Measurements from ENCODE around the gene STRN.
A peak's percentile ranks its signal among the peaks of the same experiment; 100 is the strongest.
"Not testable (repeated sequence)": the region's sequence is repeated elsewhere in the genome, so short reads cannot be mapped to it uniquely, and the experiment has no call there.

Gene STRN, protein sequence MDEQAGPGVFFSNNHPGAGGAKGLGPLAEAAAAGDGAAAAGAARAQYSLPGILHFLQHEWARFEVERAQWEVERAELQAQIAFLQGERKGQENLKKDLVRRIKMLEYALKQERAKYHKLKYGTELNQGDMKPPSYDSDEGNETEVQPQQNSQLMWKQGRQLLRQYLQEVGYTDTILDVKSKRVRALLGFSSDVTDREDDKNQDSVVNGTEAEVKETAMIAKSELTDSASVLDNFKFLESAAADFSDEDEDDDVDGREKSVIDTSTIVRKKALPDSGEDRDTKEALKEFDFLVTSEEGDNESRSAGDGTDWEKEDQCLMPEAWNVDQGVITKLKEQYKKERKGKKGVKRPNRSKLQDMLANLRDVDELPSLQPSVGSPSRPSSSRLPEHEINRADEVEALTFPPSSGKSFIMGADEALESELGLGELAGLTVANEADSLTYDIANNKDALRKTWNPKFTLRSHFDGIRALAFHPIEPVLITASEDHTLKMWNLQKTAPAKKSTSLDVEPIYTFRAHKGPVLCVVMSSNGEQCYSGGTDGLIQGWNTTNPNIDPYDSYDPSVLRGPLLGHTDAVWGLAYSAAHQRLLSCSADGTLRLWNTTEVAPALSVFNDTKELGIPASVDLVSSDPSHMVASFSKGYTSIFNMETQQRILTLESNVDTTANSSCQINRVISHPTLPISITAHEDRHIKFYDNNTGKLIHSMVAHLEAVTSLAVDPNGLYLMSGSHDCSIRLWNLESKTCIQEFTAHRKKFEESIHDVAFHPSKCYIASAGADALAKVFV

DNA sequence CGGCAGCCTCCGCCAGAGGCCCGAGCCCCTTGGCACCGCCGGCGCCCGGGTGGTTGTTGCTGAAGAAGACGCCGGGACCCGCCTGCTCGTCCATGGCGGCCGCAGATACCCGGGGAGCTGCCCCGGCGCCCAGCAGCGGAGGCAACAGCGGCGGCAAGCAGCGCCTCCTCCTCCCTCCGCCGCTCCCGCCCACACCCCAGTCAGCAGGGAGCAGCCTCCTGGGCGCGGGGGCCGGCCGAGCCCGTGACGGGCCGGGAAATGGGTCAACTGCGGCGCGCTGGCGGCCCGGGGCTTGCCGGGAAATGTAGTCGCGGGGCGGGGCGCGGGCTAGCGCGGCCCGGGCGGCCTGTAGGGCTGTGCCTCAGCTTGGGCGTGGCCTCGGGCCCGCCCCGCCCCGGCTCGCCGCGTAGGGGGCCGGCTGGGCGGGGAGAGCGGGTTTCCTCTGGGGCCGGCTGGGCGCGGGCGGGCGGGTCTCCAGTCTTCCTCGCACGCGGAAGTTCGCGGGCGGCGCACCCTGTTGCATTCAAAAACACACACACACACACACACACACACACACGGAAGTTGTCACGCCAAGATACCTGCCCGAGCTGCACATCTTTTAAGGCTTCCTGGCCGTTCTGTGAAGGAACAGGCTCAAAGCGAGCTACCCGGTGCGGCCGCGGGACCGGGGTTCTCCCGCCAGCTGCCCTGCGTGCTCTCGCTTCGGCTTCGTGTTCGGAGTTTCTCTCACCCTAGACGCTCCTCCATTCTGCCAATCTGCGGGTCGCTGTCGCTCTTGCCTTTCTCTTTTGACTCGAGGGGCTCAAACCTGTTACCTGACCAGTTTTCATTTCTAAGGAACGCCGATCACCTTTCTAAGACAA, at the start of gene STRN:
STRN (minus strand) TSS at position 167 of the 866 bp plus-strand sequence; CDS start at position 94, 73 bp downstream.
- DNase-seq = peak; percentile 98

DNA sequence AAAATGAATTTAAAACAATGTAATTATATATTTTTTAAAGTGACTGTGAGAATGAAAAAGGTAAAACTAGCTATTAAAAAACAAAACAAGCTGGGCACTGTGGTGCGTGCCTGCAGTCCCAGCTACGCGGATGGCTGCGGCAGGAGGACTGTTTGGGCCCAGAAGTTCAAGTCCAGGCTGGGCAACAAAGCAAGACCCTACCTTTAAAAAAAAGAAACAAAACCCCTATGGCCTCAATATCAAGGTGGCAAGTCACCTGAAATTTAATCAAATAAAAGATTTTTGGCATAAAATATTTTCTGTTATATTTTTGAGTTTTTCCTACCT, 46.9 kb upstream of the STRN start:
- no peak for DNase-seq

DNA sequence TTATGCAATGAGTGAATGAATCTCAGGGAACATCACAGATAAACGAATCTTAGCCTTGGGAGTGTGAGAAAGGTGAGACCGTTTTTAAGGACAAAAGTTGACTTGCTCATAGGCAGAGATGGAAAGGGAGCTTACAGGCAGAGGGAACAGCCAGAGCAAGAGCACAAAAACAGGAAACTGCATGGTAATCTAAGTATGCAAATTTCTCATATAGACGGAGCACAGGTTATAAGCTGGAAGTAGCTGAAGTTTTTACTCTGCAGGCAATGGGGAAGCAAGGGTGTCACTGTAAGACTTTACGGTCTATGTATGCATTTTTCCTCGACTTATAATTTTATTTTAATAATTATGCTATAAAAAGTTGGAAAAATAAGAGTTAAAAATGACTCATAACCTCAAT, 44.8 kb upstream of the STRN start:
- peak; percentile 11 for DNase-seq

DNA sequence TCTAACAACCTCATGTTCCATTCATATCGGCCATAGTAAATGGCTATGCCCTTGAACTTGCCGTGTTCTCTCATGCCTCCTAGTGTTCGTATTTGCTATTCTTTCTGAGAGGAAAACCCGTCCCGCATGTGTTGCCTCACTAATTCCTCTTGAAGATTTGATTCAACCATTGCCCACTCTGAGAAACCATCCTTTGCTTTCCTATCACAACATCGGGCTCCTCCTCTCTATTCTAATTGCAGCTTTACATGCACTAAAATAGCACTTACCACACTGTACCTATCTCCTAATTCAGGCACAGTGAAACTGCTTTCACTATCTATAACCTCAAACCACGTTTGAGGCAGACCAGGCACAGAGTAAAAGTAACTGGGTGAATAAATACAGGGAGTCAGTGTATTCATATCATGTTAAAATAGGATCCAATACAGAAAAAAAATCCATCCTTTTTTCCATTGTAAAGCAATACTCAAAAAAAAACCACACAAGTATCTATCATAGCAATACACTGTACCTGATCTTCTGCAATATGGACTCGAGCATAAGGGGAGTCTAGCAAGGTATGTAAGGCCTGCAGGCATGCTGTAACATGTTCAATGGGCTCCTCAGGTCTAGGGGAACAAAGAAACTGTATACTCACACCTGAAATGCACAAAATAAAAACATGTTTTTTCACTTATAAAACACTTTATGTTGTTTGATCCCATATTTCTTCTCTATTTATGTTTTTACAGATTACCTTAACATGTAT, 39.0 kb upstream of the STRN start:
- DNase-seq = peak; percentile 91

DNA sequence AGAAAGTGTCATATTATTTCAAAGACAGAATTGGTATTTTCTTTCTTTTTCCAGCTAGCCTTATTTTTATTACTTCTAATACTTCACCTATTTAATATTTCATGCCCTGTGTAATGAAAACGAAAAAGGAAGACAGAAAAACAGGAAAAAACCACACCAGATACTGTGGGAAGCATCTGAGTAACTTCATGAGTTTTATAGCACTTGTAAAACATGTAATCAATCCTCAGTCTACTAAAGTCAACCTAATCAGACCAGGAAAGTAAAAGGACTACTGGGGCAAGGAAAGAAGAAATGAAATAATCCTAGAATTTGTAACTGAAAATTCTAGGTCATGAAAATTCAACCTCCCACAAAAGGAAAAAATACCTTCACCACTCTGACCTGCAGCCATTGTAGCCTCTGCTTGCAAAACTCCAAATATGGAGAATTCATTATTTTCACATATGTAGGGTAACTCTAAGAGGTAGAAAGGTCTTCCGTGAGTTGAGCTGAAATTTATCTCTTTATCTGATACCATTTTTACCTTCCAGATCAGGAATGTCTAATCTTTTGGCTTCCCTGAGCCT, 34.7 kb upstream of the STRN start:
- no peak for DNase-seq

DNA sequence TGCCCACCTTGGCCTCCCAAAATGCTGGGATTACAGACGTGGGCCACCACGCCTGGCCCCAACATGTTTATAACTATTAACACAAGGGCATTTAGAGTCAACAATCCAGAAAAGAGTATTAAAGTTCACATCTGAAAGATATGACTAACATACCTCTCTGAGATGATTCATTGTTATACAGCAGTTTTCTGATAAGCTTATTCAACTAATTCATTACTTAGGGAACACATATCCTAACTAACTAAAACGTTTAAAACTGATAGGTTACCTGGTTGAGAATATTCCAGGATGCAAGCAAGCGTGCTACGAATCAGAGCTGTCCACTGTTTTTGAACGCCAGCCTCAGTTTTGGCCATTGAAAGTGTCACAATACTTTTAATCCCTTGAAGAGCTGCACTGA, 34.0 kb upstream of the STRN start:
- no peak for DNase-seq

DNA sequence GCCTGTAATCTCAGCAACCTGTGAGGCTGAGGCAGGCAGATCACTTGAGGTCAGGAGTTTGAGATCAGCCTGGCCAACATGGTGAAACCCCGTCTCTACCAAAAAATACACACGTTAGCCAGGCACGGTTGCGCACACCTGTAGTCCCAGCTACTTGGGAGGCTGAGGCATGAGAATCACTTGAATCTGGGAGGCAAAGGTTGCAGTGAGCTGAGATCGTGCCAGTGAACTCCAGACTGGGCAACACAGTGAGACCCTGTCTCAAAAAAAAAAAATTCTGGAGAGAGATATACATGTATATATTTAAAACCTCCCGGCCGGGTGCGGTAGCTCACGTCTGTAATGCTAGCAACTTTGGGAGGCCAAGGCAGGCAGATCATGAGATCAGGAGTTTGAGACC, 33.1 kb upstream of the STRN start:
- not testable (repeated sequence) for DNase-seq

DNA sequence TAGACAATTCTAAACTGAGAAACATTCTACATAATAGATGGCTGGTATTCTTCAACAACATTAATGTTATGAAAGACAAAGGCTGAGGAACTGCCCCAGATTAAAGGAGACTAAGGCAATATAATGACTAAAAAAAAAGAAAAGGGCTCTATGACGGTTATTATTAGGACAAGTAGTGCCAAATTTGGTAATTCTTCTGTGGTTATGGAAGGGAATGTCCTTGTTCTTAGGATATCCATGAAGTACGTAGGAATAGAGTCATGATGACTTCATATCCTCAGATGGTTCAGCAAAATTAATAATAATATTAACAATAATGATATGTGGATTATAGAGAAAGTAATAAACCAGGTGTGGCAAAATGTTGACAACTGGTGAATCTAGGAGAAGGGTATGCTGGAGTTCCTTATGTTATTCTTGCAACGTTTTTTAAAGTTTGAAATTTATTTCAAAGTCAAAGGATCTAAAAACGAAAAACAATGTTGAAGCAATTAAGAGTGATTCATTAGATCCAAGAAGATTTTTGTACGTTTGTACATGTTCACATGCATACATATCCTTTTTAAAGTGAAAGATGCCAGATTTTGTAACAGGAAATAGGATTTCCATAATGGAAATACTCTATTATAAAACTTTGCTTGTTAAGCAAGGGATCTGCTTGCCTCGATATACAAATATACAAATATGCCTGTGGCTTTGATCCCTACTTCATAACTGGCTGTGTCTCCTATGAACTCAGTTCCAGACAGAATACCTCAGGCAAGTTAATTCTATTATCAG, 27.7 kb upstream of the STRN start:
- DNase-seq = no peak

DNA sequence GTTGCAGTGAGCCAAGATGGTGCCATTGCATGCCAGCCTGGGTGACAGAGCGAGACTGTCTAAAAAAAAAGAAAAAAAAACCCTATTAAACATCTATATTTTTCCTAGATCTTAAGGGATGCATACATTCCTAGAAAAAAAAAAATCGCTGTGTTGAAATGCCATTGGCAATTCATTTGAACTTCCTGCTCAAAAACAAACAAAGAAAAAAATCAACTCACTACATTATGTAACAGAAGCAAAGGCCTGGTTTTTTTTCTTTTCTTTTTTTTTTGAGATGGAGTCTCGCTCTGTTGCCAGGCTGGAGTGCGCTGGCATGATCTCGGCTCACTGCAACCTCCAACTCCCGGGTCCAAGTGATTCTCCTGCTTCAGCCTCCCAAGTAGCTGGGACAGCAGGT, 21.7 kb upstream of the STRN start:
- no peak for DNase-seq

DNA sequence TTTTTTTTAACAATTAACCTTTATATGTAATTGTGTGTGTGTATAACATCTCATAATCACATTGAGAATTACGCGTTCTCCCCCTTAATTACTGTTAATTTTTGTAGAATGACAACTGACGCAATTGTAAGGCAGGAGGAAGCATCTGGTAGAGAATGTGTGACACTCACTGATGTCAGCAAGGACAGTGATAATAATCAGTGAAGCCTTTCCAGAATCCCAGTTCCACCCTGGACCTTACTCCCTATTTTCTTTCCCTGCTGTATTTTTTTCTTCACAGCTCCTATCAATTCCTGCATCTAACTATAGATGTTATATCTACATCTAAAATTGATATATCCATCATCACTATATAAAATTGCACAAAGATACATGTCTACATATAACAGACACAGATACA, 16.1 kb upstream of the STRN start:
- DNase-seq = no peak

DNA sequence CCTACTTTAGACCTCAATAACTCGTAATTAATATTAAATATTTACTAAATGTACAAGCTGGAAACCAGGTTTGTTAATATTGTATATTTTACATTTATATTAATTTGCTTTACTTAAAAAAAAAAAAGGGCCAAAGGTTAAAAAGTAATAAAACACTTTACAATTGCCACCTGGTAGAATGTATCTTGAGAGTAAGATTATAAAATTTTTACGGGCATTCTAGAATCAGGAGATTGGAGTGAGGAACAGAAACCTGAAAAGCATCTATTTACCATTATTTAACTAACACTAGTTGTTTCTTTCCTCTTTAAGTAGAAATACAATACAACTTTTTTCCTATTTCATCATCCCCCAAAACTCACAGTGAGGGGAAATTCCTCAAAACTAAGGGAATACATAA, 15.6 kb upstream of the STRN start:
- DNase-seq = no peak

DNA sequence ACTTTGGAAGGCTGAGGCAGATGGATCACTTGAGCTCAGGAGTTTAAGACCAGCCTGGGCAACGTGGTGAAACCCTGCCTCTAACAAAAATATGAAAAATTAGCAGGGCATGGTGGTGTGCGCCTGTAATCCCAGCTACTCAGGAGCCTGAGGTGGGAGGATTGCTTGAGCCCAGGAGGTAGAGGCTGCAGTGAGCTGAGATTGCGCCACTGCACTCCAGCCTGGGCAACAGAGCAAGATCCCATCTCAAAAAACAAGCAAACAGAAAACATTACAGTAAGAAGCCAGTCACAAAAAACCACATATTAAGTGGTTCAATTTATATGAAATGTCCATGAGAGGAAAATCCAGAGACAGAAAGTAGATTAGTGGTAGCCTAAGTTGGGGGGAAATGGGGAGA, 12.7 kb upstream of the STRN start:
- not testable (repeated sequence) for DNase-seq

DNA sequence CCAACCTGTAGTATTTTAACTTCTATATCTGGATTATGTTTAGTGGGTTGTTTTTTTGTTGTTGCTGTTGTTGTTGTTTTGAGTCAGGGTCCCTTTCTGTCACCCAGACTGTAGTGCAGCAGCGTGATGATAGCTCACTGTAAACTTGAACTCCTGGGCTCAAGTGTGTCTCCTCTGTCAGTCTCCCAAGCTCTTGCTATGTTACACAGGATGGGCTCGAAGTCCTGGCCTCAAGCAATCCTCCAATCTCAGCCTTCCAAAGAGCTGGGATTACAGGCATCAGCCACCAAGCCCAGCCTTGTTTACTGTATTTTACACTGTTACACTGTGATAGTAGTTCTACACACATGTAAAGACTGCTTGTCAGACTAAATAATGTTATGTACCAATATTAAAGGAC, 9.7 kb upstream of the STRN start:
- no peak for DNase-seq

DNA sequence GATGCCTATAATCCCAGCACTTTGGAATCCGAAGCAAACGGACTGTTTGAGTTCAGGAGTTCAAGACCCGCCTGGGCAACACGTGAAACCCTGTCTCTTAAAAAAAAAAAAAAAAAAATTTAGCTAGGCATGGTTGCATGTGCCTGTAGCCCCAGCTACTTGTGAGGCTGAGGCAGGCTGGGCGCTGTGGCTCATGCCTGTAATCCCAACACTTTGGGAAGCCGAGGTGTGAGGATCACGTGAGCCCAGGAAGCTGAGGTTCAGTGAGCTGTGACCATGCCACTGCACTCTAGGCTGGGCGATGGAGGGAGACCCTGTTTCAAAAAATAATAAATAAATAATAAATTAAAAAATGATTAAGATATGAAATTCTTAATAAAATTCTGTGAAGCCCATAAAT, 9.0 kb upstream of the STRN start:
- DNase-seq = no peak

DNA sequence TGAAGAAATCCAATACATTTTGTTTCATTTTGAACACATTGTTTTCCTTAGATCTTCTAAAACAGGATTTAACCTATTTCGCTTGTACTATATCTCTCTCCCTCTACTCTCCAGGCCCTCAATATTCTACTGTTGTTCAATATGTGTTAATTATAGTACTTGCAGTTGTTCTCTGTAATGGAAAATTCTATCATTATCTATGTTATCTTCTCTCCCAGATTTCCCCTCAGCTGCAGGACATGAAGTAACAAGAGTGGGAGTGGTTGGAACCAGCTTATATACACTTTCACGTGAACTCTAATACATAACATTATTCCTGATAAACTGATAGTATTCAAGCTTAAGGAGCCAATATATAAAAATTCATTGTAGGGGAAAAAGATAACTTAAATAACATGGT, 7.0 kb upstream of the STRN start:
- peak; percentile 68 for DNase-seq

DNA sequence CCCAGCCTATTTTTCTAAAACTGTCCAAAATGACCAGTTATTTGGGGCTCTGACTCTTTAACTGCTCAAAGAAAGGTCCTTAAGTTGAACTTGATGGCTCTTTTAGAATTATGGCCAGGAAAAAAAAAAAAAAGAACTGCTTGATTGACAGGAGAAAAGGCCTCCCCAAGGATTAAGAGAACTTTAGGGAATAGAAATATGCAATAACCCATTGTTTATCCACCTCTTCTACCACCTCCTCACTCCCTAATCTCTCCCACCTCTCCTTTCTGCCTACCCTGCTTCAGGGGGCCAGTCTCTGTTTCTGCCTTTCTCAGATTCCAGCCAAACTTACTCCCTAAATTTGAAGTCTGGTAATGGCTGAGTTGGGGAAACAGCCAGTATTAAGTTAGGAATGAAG, 5.7 kb upstream of the STRN start:
- DNase-seq = no peak

DNA sequence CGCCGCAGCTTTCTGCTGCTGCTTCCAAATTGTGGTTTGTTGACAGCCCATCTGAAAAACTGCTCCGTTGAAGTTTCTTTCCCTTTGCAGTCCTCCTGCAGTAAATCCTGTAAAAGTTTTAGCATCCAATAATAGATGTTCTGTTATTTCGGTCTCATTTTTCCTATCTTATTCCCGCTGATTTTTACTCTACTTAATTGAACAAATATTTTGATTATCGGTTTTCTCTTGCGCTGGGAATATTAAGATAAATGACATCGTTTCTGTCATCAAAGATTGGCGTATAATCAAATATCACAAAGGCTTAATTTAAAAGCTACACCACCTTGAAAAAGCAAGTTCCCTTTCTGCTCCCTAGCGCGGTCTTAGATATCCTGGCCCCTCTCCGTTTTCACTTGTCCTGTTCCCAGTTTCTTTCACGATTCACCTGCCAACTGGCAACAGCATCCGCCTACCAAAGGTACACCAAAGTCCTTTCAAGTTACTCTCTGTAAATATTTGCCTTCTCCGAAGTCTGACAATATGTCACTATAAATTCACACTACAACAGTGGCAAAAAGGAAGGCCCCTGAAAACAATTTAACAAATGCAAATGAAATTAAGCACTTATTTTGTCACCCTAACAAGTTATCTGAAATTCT, 1.0 kb upstream of the STRN start:
- DNase-seq = peak; percentile 51

DNA sequence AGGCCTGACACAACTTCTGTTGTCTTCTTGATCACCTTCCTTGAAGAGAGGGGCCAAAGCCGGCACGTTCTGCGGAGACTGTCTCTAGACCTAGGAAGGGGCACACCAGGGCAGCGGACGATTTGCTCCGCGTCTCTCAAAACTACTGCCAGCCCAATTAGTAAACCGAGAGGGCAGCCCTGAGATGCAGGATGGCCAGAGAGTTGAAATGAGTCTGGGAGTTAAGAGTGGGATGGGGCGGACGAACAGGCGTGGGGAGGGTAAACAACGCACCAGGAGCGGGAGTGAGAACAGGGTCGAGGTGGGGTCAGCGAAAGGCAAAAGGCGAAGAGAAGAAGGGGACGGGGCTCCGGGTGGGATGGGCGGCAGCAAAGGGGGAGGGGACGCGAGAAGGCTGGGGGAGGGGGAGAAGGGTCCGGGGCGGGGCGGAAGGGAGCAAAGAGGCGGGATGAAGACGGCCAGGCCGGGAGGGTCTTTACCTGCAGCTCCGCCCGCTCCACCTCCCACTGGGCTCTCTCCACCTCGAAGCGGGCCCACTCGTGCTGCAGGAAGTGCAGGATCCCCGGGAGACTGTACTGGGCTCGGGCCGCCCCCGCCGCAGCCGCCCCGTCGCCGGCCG, 476 bp downstream of the STRN start:
- DNase-seq = peak; percentile 73

DNA sequence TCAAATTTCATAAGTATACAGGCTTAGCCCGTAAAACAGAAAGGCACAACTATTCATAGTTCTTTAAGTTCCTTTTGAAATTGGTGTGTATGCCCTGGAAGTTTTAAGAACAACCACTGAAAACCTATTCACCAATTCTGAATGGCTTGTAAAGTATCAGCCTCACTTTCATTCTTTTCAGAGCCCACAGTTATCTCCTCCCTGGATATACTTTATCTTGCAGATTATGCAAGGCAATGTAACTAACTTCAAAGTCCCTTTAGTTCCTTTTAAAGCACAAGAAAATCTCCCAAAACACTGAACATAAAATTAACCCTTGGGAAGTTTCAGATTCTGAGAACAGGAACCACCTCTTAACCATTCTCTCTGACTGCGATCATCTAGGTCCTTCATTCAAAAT, 1.1 kb downstream of the STRN start:
- DNase-seq = peak; percentile 73

DNA sequence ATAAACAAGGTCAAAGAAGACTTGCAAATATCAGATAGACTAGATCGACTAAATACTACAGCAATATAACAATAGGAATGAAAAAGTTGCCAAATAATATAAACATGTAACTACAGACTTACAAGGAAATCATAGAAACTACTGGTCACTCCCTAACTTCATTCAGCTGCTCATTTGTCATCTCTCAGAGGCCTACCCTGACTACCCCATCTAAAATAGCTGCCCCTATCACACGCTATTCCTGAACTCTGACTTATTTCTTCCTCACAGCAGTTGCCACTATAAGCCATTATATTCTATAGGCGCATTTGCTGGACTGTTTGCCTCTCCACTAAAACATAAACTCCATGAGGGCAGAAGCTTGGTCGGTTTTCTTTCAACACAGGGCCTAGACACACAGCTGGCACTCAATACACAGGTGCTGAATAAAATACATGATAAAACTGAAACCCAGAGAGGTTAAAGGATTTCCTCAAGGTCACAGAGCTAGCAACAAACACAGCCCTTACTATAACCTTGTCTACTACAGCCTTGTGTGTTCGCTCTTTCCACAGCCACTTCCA, 1.8 kb downstream of the STRN start:
- DNase-seq = no peak
